Stimulated activated naive CD8-positive, alpha-beta T cell treated with anti-CD3 and anti-CD28 coated beads, Interleukin-15, Interleukin-2, amounts not matched to agents 100 ng/mL and 50 ng/mL, for 24 hours (primary cell): ENCODE data around the gene IL12B.
A peak's percentile ranks its signal among the peaks of the same experiment; 100 is the strongest.
"Not testable (repeated sequence)": the region's sequence is repeated elsewhere in the genome, so short reads cannot be mapped to it uniquely, and the experiment has no call there.

Experiments
- H3K27ac Mint-ChIP-seq: one replicate; pipeline ENCODE4 v1.8.0; 2021; ENCODE audit warnings: mild to moderate bottlenecking, mixed read lengths
- H3K27me3 Mint-ChIP-seq: one replicate; pipeline ENCODE4 v1.8.0; 2021; ENCODE audit warnings: mixed read lengths
- H3K36me3 Mint-ChIP-seq: one replicate; pipeline ENCODE4 v1.8.0; 2021; ENCODE audit warnings: low read depth, mixed read lengths
- H3K4me1 Mint-ChIP-seq: one replicate; pipeline ENCODE4 v1.8.0; 2021; ENCODE audit warnings: low read depth, mixed read lengths
- H3K4me3 Mint-ChIP-seq: one replicate; pipeline ENCODE4 v1.8.0; 2021; ENCODE audit warnings: mild to moderate bottlenecking, mixed read lengths
- H3K9me3 Mint-ChIP-seq: one replicate; pipeline ENCODE4 v1.8.0; 2021; ENCODE audit warnings: mixed read lengths

IL12B gene

GRCh38 chr5:159330131-159330800, at the start of gene IL12B:
Gene IL12B, minus strand, starts transcription at chr5:159330487. Its CDS starts 3,705 bp downstream, at chr5:159326782.
- H3K4me3 Mint-ChIP-seq: peak within 1 kb of the TSS; percentile 67
- H3K27me3 Mint-ChIP-seq: peaks cover 15% of the 10 kb centered on the region
- H3K4me1 Mint-ChIP-seq: peaks cover 29% of the 10 kb centered on the region
- H3K36me3 Mint-ChIP-seq: no peaks in the 10 kb centered on the region
- H3K9me3 Mint-ChIP-seq: no peaks in the 10 kb centered on the region
- H3K27ac Mint-ChIP-seq: no peak within 1 kb of the TSS

- Mint-ChIP-seq H3K27ac (no peak overlapping the region), H3K36me3 (peaks cover 4% of the 10 kb centered on the region), H3K4me1 (no peaks in the 10 kb centered on the region), H3K27me3 (peaks cover 8% of the 10 kb centered on the region), H3K4me3 (no peak overlapping the region), H3K9me3 (peaks cover 37% of the 10 kb centered on the region)
Measured at GRCh38 chr5:159377653-159378052, 47.4 kb upstream of the IL12B start.

- not testable (repeated sequence) for H3K9me3 Mint-ChIP-seq, H3K27ac Mint-ChIP-seq, H3K4me1 Mint-ChIP-seq, H3K36me3 Mint-ChIP-seq, H3K27me3 Mint-ChIP-seq, H3K4me3 Mint-ChIP-seq
Measured at GRCh38 chr5:159367866-159368265, 37.6 kb upstream of the IL12B start.

GRCh38 chr5:159366776-159367175, 36.5 kb upstream of the IL12B start:
- not testable (repeated sequence) for H3K27ac Mint-ChIP-seq, H3K4me1 Mint-ChIP-seq, H3K9me3 Mint-ChIP-seq, H3K36me3 Mint-ChIP-seq, H3K4me3 Mint-ChIP-seq, H3K27me3 Mint-ChIP-seq

GRCh38 chr5:159362220-159362619, 31.9 kb upstream of the IL12B start:
- no peak overlapping the region for H3K27ac Mint-ChIP-seq
- H3K4me3 Mint-ChIP-seq: no peak overlapping the region
- peaks cover 6% of the 10 kb centered on the region for H3K27me3 Mint-ChIP-seq
- H3K36me3 Mint-ChIP-seq: no peaks in the 10 kb centered on the region
- H3K4me1 Mint-ChIP-seq: peaks cover 7% of the 10 kb centered on the region
- no peaks in the 10 kb centered on the region for H3K9me3 Mint-ChIP-seq

GRCh38 chr5:159359871-159360270, 29.6 kb upstream of the IL12B start:
- not testable (repeated sequence) for H3K27ac Mint-ChIP-seq, H3K36me3 Mint-ChIP-seq, H3K27me3 Mint-ChIP-seq, H3K9me3 Mint-ChIP-seq, H3K4me3 Mint-ChIP-seq, H3K4me1 Mint-ChIP-seq

- Mint-ChIP-seq H3K4me3 (no peak overlapping the region), H3K27me3 (peaks cover 6% of the 10 kb centered on the region), H3K4me1 (peaks cover 7% of the 10 kb centered on the region), H3K9me3 (no peaks in the 10 kb centered on the region), H3K36me3 (no peaks in the 10 kb centered on the region), H3K27ac (no peak overlapping the region)
Measured at GRCh38 chr5:159359408-159359807, 29.1 kb upstream of the IL12B start.

- no peak overlapping the region for H3K27ac Mint-ChIP-seq
- no peaks in the 10 kb centered on the region for H3K9me3 Mint-ChIP-seq
- no peaks in the 10 kb centered on the region for H3K36me3 Mint-ChIP-seq
- H3K4me1 Mint-ChIP-seq: no peaks in the 10 kb centered on the region
- H3K27me3 Mint-ChIP-seq: peaks cover 6% of the 10 kb centered on the region
- no peak overlapping the region for H3K4me3 Mint-ChIP-seq
Measured at GRCh38 chr5:159353661-159354252, 23.5 kb upstream of the IL12B start.

- not testable (repeated sequence) for H3K9me3 Mint-ChIP-seq, H3K36me3 Mint-ChIP-seq, H3K27me3 Mint-ChIP-seq, H3K4me3 Mint-ChIP-seq, H3K27ac Mint-ChIP-seq, H3K4me1 Mint-ChIP-seq
Measured at GRCh38 chr5:159350644-159351043, 20.4 kb upstream of the IL12B start.

GRCh38 chr5:159350216-159350615, 19.9 kb upstream of the IL12B start:
- H3K4me3 Mint-ChIP-seq, H3K4me1 Mint-ChIP-seq, H3K9me3 Mint-ChIP-seq, H3K27me3 Mint-ChIP-seq, H3K36me3 Mint-ChIP-seq, H3K27ac Mint-ChIP-seq: not testable (repeated sequence)

- Mint-ChIP-seq H3K4me1 (peaks cover 30% of the 10 kb centered on the region), H3K27ac (no peak overlapping the region), H3K27me3 (peaks cover 9% of the 10 kb centered on the region), H3K9me3 (peaks cover 11% of the 10 kb centered on the region), H3K36me3 (no peaks in the 10 kb centered on the region), H3K4me3 (no peak overlapping the region)
Measured at GRCh38 chr5:159345861-159346260, 15.6 kb upstream of the IL12B start.

- H3K36me3 Mint-ChIP-seq: no peaks in the 10 kb centered on the region
- peaks cover 9% of the 10 kb centered on the region for H3K27me3 Mint-ChIP-seq
- H3K4me3 Mint-ChIP-seq: no peak overlapping the region
- peaks cover 36% of the 10 kb centered on the region for H3K4me1 Mint-ChIP-seq
- peaks cover 11% of the 10 kb centered on the region for H3K9me3 Mint-ChIP-seq
- H3K27ac Mint-ChIP-seq: no peak overlapping the region
Measured at GRCh38 chr5:159345336-159345735, 15.0 kb upstream of the IL12B start.

GRCh38 chr5:159343295-159344094, 13.2 kb upstream of the IL12B start:
- Mint-ChIP-seq H3K4me1 (peaks cover 42% of the 10 kb centered on the region), H3K4me3 (no peak overlapping the region), H3K27ac (no peak overlapping the region), H3K36me3 (no peaks in the 10 kb centered on the region), H3K27me3 (peaks cover 9% of the 10 kb centered on the region), H3K9me3 (peaks cover 11% of the 10 kb centered on the region)

GRCh38 chr5:159342840-159343239, 12.6 kb upstream of the IL12B start:
- no peaks in the 10 kb centered on the region for H3K36me3 Mint-ChIP-seq
- H3K27me3 Mint-ChIP-seq: peaks cover 9% of the 10 kb centered on the region
- no peak overlapping the region for H3K4me3 Mint-ChIP-seq
- H3K9me3 Mint-ChIP-seq: peaks cover 11% of the 10 kb centered on the region
- H3K27ac Mint-ChIP-seq: no peak overlapping the region
- H3K4me1 Mint-ChIP-seq: peaks cover 48% of the 10 kb centered on the region

- Mint-ChIP-seq H3K27ac (no peak overlapping the region), H3K36me3 (no peaks in the 10 kb centered on the region), H3K4me3 (no peak overlapping the region), H3K4me1 (peaks cover 58% of the 10 kb centered on the region), H3K9me3 (peaks cover 11% of the 10 kb centered on the region), H3K27me3 (peaks cover 9% of the 10 kb centered on the region)
Measured at GRCh38 chr5:159341906-159342310, 11.6 kb upstream of the IL12B start.
